NCI-H128 (cell line): ENCODE results near the gene DOCK8.
A peak's percentile ranks its signal among the peaks of the same experiment; 100 is the strongest.

ENCODE experiments used
- DNase-seq: peaks from one replicate; lab custom pipeline; 2025; ENCODE audit not compliant: unreplicated experiment; lab: John Stamatoyannopoulos, UW

DOCK8 gene

DNA sequence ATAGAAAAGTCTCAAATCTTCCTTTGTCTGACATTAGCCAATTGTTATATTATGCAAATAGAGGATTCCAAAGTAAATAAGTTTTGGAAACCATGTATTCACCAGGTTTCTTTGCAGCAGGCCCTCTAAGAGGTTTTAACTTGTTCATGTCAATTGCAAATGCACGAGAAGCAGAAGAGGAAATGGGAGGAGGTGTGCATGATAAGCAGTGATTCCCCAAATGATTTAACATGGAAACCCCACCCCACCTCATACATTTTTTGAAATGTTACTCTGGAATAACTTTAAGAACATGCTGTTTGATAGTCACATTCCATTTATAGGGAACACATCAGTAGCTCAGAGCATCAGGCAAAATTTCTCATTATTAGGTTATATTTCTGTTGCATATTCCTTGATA lies 190.7 kb downstream of the DOCK8 start:
- DNase-seq = no peak

DNA sequence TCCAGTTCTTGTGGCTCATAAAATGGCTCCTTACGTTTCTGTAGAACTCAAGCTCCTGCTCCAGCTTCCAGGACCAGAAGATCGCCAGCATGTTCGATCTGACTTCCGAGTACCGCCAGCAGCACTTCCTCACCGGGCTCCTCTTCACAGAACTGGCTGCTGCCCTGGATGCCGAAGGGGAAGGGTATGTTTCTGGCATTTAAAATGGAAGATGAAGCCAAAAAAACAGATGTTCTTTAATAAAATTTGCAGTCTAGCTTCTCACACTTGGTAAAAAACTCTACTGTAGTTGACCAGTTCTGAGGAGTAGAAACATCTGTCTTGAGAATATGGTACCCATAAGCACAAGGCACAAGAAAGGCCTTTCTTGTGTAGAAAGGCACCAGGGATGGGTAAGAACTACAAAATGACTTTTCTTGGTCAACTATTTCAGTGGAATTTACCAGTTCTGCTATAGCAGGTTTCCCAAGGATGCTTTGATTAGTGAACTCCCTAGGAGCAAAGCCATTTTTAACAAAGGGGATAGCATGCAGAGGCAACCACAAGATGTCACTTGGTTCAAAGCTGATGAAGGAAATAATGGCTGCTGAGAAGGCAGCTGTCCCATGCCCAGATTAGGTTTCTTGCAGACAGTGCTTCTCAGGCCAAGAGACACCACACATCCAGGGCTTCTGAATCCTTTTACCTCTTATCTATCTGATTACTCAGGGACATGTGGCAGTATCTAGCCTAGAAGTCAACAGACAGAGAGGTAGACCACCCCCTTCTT lies 192.4 kb downstream of the DOCK8 start:
- DNase-seq = no peak

DNA sequence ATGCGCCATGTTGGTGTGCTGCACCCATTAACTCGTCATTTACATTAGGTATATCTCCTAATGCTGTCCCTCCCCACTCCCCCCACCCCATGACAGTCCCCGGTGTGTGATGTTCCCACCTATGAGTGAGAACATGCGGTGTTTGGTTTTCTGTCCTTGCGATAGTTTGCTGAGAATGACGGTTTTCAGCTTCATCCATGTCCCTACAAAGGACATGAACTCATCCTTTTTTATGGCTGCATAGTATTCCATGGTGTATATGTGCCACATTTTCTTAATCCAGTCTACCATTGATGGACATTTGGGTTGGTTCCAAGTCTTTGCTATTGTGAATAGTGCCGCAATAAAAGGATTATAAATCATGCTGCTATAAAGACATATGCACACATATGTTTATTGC lies 195.0 kb downstream of the DOCK8 start:
- peak; percentile 5 for DNase-seq

DNA sequence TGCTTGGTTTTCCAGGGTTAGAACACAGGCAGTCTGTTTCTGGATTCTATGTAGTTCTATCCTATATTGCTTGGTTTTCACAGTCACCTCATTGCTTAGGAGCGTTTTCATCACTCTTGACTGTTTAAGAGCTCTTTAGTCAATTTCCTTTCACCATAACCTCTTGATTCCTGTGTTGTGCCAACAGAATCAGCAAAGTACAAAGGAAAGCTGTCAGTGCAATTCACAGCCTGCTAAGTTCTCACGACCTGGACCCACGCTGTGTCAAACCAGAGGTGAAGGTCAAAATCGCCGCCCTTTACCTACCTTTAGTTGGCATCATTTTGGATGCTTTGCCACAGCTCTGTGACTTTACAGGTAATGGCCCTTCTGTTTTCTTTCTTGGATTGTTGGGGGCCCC lies 199.9 kb downstream of the DOCK8 start:
- DNase-seq = no peak

DNA sequence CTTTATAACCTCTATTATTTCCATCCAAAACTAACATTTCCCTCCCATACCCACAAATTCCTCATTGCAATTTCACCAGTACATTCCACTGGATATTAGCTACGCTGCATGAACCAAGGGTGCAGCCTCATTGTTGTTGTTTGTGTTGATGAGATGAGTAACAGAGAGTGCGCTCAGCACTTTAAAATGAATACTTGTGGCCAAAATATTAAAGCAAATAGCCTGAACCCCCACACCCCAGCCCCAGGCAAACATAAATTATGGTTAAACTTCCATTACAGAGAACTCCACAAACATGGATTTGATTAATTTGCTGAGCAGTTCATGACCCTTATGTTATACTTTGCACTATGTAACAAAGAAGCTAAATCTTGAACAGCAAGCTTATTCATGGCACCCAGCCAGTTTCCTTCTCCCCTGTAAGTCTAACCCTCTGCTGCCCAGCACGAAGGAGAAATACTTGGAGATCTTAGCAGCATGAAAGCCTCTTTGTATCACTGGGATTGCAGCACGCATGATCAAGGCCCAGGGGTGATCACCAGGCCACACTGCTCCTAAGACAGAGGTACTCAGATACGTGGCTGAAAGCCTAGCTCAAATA lies 205.0 kb downstream of the DOCK8 start:
- no peak for DNase-seq

DNA sequence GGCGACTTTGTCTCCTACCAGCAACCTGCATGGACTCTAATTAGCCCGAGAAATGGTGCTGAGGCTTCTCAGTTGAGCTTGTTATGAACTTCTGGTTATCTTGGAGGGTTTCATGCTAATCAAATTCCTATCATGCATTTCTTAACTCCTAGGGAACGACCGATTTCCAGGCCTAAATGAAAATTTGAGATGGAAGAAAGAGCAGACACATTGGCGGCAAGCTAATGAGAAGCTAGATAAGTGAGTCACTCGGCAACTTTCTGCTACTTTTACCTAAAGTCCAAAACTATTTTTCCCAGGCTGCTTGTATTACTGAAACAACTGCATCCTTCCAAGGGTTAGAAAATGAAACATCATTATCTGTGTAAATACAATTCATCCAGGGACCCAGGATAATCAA lies 207.2 kb downstream of the DOCK8 start:
- DNase-seq = no peak

DNA sequence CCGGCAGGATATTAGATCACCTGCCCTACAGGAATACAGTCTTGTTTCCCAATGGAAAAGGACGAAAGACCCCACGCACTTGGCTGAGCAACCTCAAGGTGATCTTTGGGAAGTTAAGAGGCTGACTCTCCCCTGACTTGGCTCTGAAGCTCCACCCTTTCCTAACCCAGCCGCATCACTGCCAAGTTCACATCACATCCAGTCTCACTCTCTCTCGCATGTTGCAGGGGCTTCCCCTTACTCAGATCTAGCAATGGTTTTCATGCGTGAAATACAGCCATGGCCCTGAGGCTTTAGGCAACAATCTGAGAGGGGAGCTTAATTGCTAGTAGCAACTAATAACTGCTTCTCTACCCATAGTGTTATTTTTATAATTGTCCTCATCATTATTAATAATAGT lies 211.6 kb downstream of the DOCK8 start:
- no peak for DNase-seq

DNA sequence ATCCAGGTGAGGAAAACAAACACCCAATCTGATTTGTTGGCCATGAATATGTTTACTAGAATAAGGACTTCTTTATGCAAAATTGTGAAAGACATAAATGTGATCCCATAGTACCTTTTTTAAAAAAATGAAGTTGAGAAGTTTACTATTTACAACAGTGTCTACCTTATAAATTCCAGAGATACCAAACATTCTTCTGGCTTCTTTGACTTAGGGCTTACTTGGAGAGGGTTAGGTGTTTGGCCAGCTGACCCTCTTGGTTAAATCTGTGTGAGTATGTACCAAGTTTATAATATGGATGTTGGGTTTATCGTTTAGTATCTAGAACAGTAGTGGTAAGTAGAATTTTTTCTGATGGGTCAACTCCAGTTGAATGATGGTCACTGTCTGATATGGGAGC lies 212.3 kb downstream of the DOCK8 start:
- DNase-seq = no peak

DNA sequence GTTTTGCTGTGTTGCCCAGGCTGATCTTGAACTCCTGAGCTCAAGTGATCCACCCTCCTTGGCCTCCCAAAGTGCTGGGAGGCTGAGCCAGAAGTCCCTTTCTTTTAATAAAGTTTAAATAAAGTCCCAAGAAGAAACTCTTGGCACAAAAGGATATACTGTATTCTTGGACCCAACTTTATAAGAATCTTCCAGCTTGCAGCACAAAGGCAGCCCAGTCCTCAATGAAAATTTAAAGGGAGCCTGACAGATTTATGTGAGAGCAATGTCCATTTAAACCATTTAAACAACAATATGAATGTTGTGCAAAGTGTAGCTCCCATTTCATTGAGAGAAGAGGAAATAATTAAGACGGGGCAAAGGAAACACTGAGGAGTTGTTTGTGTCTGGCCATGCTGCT lies 217.0 kb downstream of the DOCK8 start:
- no peak for DNase-seq

DNA sequence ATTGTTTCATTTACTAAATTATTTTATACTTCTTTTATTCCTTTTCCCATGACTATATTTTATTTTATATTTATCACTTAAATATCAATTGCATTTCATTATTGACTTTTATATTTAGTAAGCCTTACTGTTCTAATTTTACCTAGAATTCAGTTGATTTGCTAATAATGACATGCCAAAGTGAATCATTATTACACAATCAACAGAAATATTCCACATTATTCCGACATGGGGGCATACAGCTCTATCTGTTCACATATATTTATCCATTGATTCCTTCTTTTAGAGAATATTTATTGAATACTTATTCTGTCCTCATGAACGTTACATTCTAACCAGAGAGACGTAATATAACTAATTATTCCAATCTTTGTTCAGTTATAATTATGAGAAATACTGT lies 221.8 kb downstream of the DOCK8 start:
- DNase-seq = no peak

DNA sequence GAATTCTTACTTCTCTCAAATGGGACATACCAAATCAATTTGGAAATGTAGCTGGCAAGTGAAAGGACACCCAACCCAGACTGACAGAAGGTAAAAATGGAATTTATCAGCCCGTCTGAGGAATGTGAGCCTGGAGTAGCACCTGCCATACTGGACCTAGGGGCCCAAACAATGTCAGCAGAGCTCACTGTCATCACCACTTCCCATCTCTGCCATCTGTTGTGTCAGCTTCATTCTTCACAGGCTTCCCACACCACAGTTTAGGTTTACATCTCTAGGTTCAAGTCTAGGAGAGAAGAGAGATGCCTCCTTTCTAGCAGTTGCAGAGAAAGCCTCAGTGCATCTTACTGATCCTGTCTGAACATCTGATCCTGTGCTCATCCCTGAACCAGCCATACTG lies 222.4 kb downstream of the DOCK8 start:
- no peak for DNase-seq

DNA sequence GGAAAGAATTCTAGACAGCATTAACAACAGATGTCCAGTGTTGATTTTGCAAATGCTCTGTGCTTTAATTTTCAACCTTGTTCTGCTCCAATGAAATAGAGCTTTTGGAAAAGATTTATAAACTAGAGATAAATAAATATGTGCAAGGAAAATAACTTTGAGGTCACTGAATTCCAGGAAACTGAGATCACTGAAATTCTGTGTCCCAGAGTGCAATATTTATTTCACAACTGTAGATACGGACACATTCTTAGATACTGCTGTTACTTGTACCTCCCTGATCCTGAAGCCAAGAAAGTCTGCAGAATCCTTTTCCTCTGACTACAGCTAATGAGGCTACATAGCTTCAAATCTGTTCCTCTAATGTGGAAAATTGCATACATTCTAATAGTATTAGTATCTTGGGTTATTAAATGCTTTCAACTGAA lies 222.9 kb downstream of the DOCK8 start:
- no peak for DNase-seq

DNA sequence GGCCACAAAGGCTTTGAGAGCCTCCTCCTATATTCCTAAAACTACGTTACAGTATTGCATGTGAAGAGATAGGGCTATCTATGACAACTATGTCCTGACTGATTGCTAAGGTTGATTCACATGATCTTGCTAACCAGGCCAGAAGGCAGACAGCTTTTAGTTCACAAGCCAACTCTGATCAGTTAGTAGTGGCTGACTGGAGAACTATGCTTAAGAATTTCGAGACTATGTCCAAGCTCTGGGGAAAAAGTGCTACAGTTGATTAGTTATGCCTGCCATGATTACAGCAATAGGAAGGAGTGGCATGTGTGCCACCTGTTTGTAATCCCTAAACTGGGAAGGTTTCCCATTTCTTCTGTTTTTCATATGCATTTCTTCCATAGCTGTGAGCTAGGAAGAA lies 223.4 kb downstream of the DOCK8 start:
- DNase-seq = no peak

DNA sequence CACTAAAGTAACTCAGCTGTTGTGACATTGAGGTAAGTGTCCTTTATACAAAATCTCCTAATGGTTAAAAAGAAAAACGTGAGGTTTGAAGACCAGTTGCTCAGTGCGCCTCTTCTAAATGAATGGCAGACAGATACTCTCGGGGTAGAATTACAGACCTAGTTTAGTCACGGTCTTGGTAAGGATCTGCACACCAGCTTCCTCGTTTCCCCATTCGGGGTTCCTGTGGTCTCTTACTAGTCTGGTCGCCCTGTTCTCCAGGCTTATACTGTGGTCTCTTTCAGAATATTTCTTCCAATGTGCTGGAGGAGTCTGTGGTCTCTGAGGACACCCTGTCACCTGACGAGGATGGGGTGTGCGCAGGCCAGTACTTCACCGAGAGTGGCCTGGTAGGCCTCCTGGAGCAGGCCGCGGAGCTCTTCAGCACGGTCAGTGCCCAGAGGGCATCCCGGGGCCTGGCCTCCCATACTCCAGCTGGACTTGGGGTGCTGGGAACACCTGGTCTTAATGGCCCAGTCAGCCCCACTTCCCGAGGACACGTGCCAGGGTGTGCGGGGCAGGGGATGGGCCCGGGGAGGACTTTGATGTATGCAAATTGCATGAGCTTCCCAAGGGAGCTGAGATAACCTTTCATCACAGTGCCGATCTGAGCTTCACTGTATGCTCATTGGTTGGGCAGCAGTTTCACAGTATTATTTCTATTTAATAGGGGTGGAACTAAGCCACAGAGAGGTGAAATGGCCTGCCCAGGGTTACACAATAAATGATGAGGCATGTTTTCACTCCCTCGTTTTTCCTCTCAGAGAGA lies 224.5 kb downstream of the DOCK8 start:
- no peak for DNase-seq

DNA sequence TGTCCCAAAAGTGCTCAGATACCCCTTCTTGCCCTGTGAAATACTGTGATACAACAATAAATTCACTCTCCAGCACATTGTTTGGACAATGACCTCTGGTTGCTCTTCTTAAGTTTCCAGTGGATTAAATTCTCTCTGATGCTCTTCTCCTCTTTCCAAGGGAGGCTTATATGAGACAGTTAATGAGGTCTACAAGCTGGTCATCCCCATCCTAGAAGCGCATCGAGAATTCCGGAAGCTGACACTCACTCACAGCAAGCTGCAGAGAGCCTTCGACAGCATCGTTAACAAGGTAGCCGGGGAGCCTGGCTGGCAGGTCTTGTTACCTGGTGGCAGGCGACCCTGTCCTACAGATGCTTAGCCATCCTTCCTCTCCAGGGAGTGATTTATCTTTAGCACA lies 226.5 kb downstream of the DOCK8 start:
- no peak for DNase-seq

DNA sequence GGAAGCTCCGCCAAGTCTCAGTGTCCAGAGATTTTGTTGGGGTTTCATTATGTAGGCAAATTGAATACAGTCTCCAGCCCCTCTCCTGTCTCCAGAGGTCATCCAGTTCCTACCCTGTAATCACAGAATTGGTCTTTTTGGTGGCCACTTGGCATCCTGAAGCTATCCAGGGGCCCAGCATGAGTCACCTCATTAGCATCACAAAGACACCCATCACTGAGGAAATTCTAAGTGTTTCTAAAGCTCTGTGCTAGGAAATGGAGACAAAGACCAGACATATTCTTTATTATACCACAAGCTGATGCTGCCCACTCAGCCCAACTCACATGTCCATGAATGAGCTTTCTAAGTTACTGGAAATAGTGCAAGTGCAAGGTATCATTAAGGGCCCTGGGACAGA lies 229.9 kb downstream of the DOCK8 start:
- no peak for DNase-seq

DNA sequence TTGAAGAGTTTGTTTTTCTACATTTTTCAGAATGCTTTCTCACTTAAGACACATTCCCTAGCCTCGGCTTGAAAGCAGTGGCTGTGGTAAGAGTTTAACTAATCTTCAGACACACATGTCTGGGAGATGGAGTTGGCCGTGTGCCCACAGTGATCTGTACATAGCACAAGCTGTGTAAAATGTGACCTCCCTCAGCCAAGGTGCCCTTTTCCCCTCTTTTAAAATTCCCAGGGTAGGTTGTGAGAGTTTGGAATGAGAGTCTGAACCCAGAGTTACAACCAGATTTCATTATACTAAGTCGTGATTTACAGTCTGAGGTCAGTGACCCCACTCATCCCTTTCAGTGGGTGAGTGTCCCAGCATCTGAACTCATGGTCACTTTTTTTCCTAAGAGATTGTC lies 230.4 kb downstream of the DOCK8 start:
- no peak for DNase-seq

DNA sequence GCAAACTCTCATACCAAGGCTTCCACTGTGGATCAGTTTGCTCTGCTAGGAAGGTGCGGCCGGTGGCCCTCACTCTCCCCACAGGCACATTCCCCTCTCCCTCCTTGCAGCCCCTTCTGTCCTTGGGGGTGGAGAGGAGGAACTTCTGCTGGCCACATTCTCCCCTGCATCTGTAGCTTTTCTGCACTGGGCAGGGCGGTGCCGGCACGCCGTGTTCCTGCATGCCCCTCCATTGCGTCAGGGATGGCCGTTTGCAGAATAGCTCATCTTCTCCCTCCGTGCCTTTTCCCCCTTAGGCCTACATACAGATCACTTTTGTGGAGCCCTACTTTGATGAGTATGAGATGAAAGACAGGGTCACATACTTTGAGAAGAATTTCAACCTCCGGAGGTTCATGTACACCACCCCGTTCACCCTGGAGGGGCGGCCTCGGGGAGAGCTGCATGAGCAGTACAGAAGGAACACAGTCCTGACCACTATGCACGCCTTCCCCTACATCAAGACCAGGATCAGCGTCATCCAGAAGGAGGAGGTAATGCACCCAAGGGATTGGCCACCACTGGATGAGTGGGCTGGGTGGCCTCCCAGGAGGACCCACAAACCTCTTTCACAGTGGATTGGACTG lies 231.5 kb downstream of the DOCK8 start:
- no peak for DNase-seq

DNA sequence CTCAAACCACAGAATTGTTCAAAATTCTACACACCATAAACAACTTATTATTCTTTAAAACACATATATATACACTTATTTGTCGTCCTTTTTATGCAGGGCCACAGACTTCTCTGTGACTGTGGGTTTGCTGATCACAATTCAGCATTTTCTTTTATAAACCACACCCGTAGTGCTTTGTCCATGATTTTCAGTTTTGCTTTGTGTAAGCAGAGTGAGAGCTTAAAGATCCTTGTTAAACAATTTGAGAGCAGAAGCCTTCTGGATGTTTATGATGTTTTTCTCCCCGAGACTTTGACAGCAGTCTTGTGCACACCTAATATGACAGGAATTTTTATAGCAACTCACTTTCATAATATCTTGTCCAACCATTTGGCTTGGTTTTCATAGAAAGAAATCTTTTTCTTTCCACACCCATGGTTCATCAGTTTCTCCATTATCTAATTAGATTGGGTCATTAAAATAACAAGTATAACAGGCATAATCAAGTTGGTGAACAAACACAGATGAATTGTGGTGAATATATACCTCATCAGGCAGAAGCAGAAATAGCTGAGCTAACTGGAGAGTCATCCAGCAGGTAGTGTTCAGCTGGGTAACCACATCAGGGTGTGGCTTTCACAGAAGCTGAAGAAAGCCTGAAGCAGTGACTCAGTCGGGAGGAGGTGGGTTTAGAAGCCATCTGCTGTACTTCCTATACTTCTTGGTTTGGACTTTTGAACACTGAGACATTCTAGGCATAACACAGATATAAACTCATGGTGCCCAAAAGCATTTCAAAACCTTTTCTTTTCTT lies 232.8 kb downstream of the DOCK8 start:
- DNase-seq = no peak

DNA sequence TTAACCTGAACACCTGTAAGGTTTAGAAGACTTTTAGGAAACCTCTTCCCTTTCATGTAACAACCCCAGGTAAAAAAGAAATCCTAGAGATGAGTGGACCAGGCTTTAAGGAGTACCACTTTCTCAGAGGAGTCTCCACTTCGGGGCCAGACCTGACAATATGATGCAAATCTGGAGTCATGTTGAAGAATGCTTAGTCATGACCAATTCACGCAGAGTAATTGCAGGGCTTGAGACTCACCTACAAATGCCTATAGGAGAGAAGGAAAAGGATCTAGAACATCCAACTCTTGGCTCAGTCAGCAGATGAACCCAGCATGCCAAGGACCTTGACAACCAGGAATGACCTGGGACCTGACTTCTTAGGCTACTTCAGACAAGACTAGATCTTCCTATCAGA lies 235.4 kb downstream of the DOCK8 start:
- no peak for DNase-seq

DNA sequence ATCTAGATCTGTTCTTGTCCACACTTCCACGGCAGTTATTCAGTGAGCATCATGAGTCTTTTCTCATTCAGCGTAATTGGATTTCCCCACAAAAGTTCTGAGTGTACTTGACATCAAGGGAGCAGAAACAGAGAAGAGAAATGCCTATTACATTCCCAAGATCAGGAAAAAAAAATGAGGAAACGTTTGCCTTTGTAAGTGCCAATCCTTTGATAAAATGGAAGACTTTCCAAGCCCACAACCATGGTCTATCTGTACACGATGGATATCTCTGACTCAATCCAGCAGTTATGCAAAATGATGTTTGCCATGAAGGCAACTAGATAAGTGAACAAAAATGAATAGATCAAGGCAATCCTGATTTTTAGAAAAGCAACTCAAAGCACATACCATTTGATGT lies 235.9 kb downstream of the DOCK8 start:
- DNase-seq = no peak
